Stimulated activated CD4-positive, alpha-beta T cell treated with anti-CD3 and anti-CD28 coated beads, Interleukin-12 subunit alpha, Interleukin-12 subunit beta, amount 100 ng/mL, for 4 hours (primary cell): Measurements from ENCODE around the gene MARK2.
A peak's percentile ranks its signal among the peaks of the same experiment; 100 is the strongest.

Experiments used
- DNase-seq: peaks from one replicate; pipeline ENCODE4 v3.0.0-alpha.2; 2020

The MARK2 gene

GRCh38 chr11:63937713-63938478 lies 99.0 kb downstream of the MARK2 start:
- no peak for DNase-seq

- DNase-seq = peak; percentile 88
These were observed 99.8 kb downstream of the MARK2 start, which contains the start of gene NAA40 for GRCh38 chr11:63938479-63939396. Gene NAA40, plus strand, starts transcription at chr11:63939002. Its CDS starts 95 bp downstream, at chr11:63939097.

- DNase-seq = no peak
These were observed 100.5 kb downstream of the MARK2 start for GRCh38 chr11:63939397-63939891.

GRCh38 chr11:63940786-63941185 lies 101.9 kb downstream of the MARK2 start:
- no peak for DNase-seq

GRCh38 chr11:63941901-63942300 lies 103.0 kb downstream of the MARK2 start:
- no peak for DNase-seq

- DNase-seq = no peak
These were observed 103.9 kb downstream of the MARK2 start for GRCh38 chr11:63942803-63943202.

- DNase-seq = no peak
These were observed 106.1 kb downstream of the MARK2 start for GRCh38 chr11:63944987-63945386.

- DNase-seq = peak; percentile 39
These were observed 106.7 kb downstream of the MARK2 start for GRCh38 chr11:63945477-63946163.

- no peak for DNase-seq
These were observed 113.0 kb downstream of the MARK2 start for GRCh38 chr11:63951779-63952536.

- no peak for DNase-seq
These were observed 113.7 kb downstream of the MARK2 start for GRCh38 chr11:63952570-63952969.

GRCh38 chr11:63958008-63958407 lies 119.1 kb downstream of the MARK2 start:
- DNase-seq = no peak
